Measurements from ENCODE around the gene SPINK9. TPM values are rescaled to one million over a fixed set of nuclear protein-coding genes. Genes with fewer than 3 reads are reported as not detected.

Gene SPINK9
- total RNA-seq, 1 donor from 2014 or later = not detected

- Histone ChIP-seq H3K4me1 (ENCODE audit: insufficient read depth, low read length) (peaks cover 23% of the 10 kb centered on the region), H3K4me3 (ENCODE audit: insufficient read depth, low read depth, low read length) (no peak overlapping the region), H4K20me1 (ENCODE audit: insufficient read depth, low read length) (peaks cover 48% of the 10 kb centered on the region), H2AFZ (ENCODE audit: low read depth, low read length) (no peak overlapping the region), H3K79me2 (ENCODE audit: insufficient read depth, low read length) (peaks cover 83% of the 10 kb centered on the region), H3K27me3 (ENCODE audit: insufficient read depth, low read length) (no peaks in the 10 kb centered on the region), H3K9ac (ENCODE audit: low read length) (no peak overlapping the region), H3K4me2 (ENCODE audit: low read length) (peak overlapping the region; percentile 60), H3K27ac (ENCODE audit: low read depth, low read length) (no peak overlapping the region), H3K9me3 (ENCODE audit: insufficient read depth, low read depth, low read length) (no peaks in the 10 kb centered on the region), H3K36me3 (ENCODE audit: insufficient read depth, low read length) (peaks cover 2% of the 10 kb centered on the region)
- Mint-ChIP-seq H3K4me1 (ENCODE audit: low read depth, unreplicated experiment) (peaks cover 31% of the 10 kb centered on the region), H3K36me3 (ENCODE audit: low read depth, unreplicated experiment) (peaks cover 2% of the 10 kb centered on the region), H3K27ac (ENCODE audit: unreplicated experiment) (no peak overlapping the region), H3K27me3 (ENCODE audit: low read depth, unreplicated experiment) (no peaks in the 10 kb centered on the region), H3K4me3 (ENCODE audit: unreplicated experiment) (no peak overlapping the region), H3K9me3 (ENCODE audit: unreplicated experiment) (no peaks in the 10 kb centered on the region)
- DNase-seq (ENCODE audit: low read depth) (peak; percentile 84), FAIRE-seq (peak; percentile 54)
- TF ChIP-seq EZH2 (IDR thresholded peaks at IDR 0.05; ENCODE audit: insufficient read depth, low read length) (no peak), CTCF (IDR thresholded peaks at IDR 0.05; ENCODE audit: insufficient read depth, low read depth, low read length) (no peak)
Observed at GRCh38 chr5:148387325-148387724, 52.0 kb downstream of the SPINK9 start.

GRCh38 chr5:148388696-148389095, 53.3 kb downstream of the SPINK9 start:
- Histone ChIP-seq H3K27me3 (ENCODE audit: insufficient read depth, low read length) (no peaks in the 10 kb centered on the region), H2AFZ (ENCODE audit: low read depth, low read length) (no peak overlapping the region), H3K36me3 (ENCODE audit: insufficient read depth, low read length) (peaks cover 2% of the 10 kb centered on the region), H3K4me3 (ENCODE audit: insufficient read depth, low read depth, low read length) (no peak overlapping the region), H4K20me1 (ENCODE audit: insufficient read depth, low read length) (peaks cover 61% of the 10 kb centered on the region), H3K9ac (ENCODE audit: low read length) (no peak overlapping the region), H3K27ac (ENCODE audit: low read depth, low read length) (no peak overlapping the region), H3K79me2 (ENCODE audit: insufficient read depth, low read length) (peaks cover 92% of the 10 kb centered on the region), H3K9me3 (ENCODE audit: insufficient read depth, low read depth, low read length) (no peaks in the 10 kb centered on the region), H3K4me1 (ENCODE audit: insufficient read depth, low read length) (peaks cover 17% of the 10 kb centered on the region), H3K4me2 (ENCODE audit: low read length) (no peak overlapping the region)
- H3K36me3 Mint-ChIP-seq (ENCODE audit: low read depth, unreplicated experiment) = peaks cover 2% of the 10 kb centered on the region
- DNase-seq (ENCODE audit: low read depth) = peak; percentile 25
- no peak for FAIRE-seq
- no peaks in the 10 kb centered on the region for H3K27me3 Mint-ChIP-seq (ENCODE audit: low read depth, unreplicated experiment)
- no peak overlapping the region for H3K27ac Mint-ChIP-seq (ENCODE audit: unreplicated experiment)
- TF ChIP-seq EZH2 (IDR thresholded peaks at IDR 0.05; ENCODE audit: insufficient read depth, low read length) (no peak), CTCF (IDR thresholded peaks at IDR 0.05; ENCODE audit: insufficient read depth, low read depth, low read length) (no peak)
- H3K4me3 Mint-ChIP-seq (ENCODE audit: unreplicated experiment) = no peak overlapping the region
- peaks cover 32% of the 10 kb centered on the region for H3K4me1 Mint-ChIP-seq (ENCODE audit: low read depth, unreplicated experiment)
- H3K9me3 Mint-ChIP-seq (ENCODE audit: unreplicated experiment) = no peaks in the 10 kb centered on the region

Other genes starting within 250 kb of the SPINK9 start
- not detected in 2 replicates for gene SPINK14, start 167.0 kb upstream of the SPINK9 start, total RNA-seq
- not detected in 2 replicates for gene SPINK6, start 132.5 kb upstream of the SPINK9 start, total RNA-seq
- gene MARCOL, start 97.0 kb upstream of the SPINK9 start, total RNA-seq = not detected in 2 replicates
- not detected in 2 replicates for gene SPINK13, start 66.8 kb upstream of the SPINK9 start, total RNA-seq
- gene SPINK7, start 23.1 kb upstream of the SPINK9 start, total RNA-seq = not detected in 2 replicates
- 36.2 and 38.8 TPM in 2 replicates for gene FBXO38, start 48.4 kb downstream of the SPINK9 start, total RNA-seq